HepG2 (cell line): ENCODE results near the gene FBXW12. TPM values are rescaled to one million over a fixed set of nuclear protein-coding genes. Genes with fewer than 3 reads are reported as not detected.
A peak's percentile ranks its signal among the peaks of the same experiment; 100 is the strongest.

Experiments
- ATAC-seq: fragments of 200-7000 bp; cut with Tn5 transposase; 3 replicates; pipeline ENCODE4 v1.9.1; 2020; ENCODE audit warnings: mild to moderate bottlenecking, moderate library complexity
- BruUV-seq: library from RNA; stranded (reverse); fragments of 400-500 nt; replicated peaks from 2 replicates; lab custom pipeline; 2021; lab: Mats Ljungman, UMichigan
- CTCF ChIA-PET: fragments of 300-600 bp; formaldehyde crosslinking; extraction: SDS; loops from one replicate; lab custom pipeline; 2021; ENCODE audit warnings: low total read pairs, inconsistent platforms, low intra/inter-chr PET ratio; lab: Yijun Ruan, JAX
- POLR2A ChIA-PET: fragments of 350-600 bp; sonication (Branson Sonifier 250); formaldehyde crosslinking; loops from one replicate; lab custom pipeline; 2020; ENCODE audit warnings: antibody characterized with exemption, inconsistent platforms; lab: Yijun Ruan, JAX
- DNase-seq: peaks from one replicate; pipeline ENCODE4 v3.0.0-alpha.2; 2015; ENCODE audit warnings: low spot score
- FAIRE-seq: peaks from 3 replicates; lab custom pipeline; 2011; peaks lifted over from hg19 to GRCh38; lab: Jason Lieb, UNC
- H2AFZ ChIP-seq: one replicate; pipeline ENCODE4 v1.6.1; 2011; ENCODE audit warnings: low read length, inconsistent platforms
- H3K27ac ChIP-seq: fragments of 300-600 bp; 3 replicates; pipeline ENCODE4 v1.8.0; 2011; ENCODE audit warnings: mixed run types, mild to moderate bottlenecking, mixed read lengths, low read length, inconsistent platforms; ENCODE audit not compliant: insufficient read depth; ENCODE audit errors: extremely low read length
- H3K27me3 ChIP-seq, 2 experiments: fragments of 200-600 bp in 1 of 2; 2 replicates in 1 of 2; 3 replicates in 1 of 2; pipeline versions ENCODE4 v1.6.0 to v1.8.0; 2011; ENCODE audit warnings: low read length in 2 of 2, mild to moderate bottlenecking in 2 of 2, moderate library complexity in 2 of 2, inconsistent platforms in 1 of 2; ENCODE audit not compliant: insufficient read depth in 2 of 2, control insufficient read depth in 1 of 2
- H3K36me3 ChIP-seq, 2 experiments: fragments of 200-600 bp in 1 of 2; replicated peaks in 1 of 2; 2 replicates in 1 of 2; 3 replicates in 1 of 2; pipeline versions ENCODE4 v1.5.1 to v1.8.0; 2011; ENCODE audit warnings: low read length in 2 of 2, inconsistent platforms in 1 of 2; ENCODE audit not compliant: insufficient read depth in 2 of 2, control insufficient read depth in 1 of 2
- H3K4me1 ChIP-seq: 2 replicates; pipeline ENCODE4 v1.5.1; 2012; ENCODE audit warnings: low read length, inconsistent platforms; ENCODE audit not compliant: insufficient read depth
- H3K4me2 ChIP-seq: 2 replicates; pipeline ENCODE4 v1.6.0; 2011; ENCODE audit warnings: low read depth, low read length, inconsistent platforms
- H3K4me3 ChIP-seq, 3 experiments: fragments of 200-600 bp in 1 of 3; sonication (generic), shearing (Covaris generic) in 1 of 3; replicated peaks in 1 of 3; 2 replicates each; pipeline ENCODE4 v1.5.1; 2011 to 2016; ENCODE audit warnings: low read length in 3 of 3, inconsistent platforms in 2 of 3, low read depth in 2 of 3, mild to moderate bottlenecking in 2 of 3, control low read depth in 1 of 3, mixed read lengths in 1 of 3; ENCODE audit not compliant: insufficient read depth in 1 of 3
- H3K79me2 ChIP-seq: one replicate; pipeline ENCODE4 v1.6.1; 2011; ENCODE audit warnings: low read length, inconsistent platforms; ENCODE audit not compliant: insufficient read depth
- H3K9ac ChIP-seq: 2 replicates; pipeline ENCODE4 v1.6.0; 2011; ENCODE audit warnings: mild to moderate bottlenecking, low read depth, low read length, inconsistent platforms; ENCODE audit not compliant: insufficient read depth
- H3K9me3 ChIP-seq: 2 replicates; pipeline ENCODE4 v1.5.1; 2012; ENCODE audit warnings: mild to moderate bottlenecking, low read length
- H4K20me1 ChIP-seq: 2 replicates; pipeline ENCODE4 v1.6.0; 2011; ENCODE audit warnings: inconsistent platforms, mild to moderate bottlenecking, low read length, moderate library complexity; ENCODE audit not compliant: insufficient read depth
- CTCF ChIP-seq: sonication (generic); formaldehyde crosslinking; IDR thresholded peaks from 2 replicates; pipeline ENCODE4 v1.5.0; 2020; ENCODE audit warnings: mild to moderate bottlenecking, missing genetic modification reagents, moderate library complexity
- NFYB ChIP-seq: sonication (generic); formaldehyde crosslinking; IDR thresholded peaks from 2 replicates; pipeline ENCODE4 v1.4.0; 2020; ENCODE audit warnings: missing genetic modification reagents
- POLR2A ChIP-seq, 2 experiments: IDR thresholded peaks; 2 replicates each; pipeline ENCODE4 v1.6.1; 2011; ENCODE audit warnings: low read depth in 2 of 2, low read length in 2 of 2, mild to moderate bottlenecking in 1 of 2, moderate library complexity in 1 of 2; ENCODE audit not compliant: insufficient read depth in 1 of 2
- POLR2G ChIP-seq: fragments of 200-400 bp; formaldehyde crosslinking; IDR thresholded peaks from 2 replicates; pipeline ENCODE4 v1.6.1; 2018; ENCODE audit warnings: mild to moderate bottlenecking, low read depth, low read length, moderate library complexity
- RBFOX2 ChIP-seq: fragments of 200-400 bp; formaldehyde crosslinking; IDR thresholded peaks from 2 replicates; pipeline ENCODE4 v1.6.1; 2017; ENCODE audit warnings: low read depth, mild to moderate bottlenecking, low read length
- ZKSCAN8 ChIP-seq: IDR thresholded peaks from 2 replicates; pipeline ENCODE4 v1.6.1; 2016; ENCODE audit warnings: borderline replicate concordance, missing genetic modification reagents, missing compliant biosample characterization
- WGBS: methylation state at CpG from one replicate; pipeline ENCODE4 v1.1.6; 2017; ENCODE audit warnings: low lambda C conversion rate; 5-methylcytosine and 5-hydroxymethylcytosine counted together
- in situ Hi-C: cut with HindIII; loops from 2 replicates; pipeline ENCODE4 v1.10.0; 2017; ENCODE audit warnings: low pct_unique_long_range_greater_than_20kb; ENCODE audit not compliant: extremely low pct_ligation_motif_present
- intact Hi-C: fragments of 100-400 bp; cut with micrococcal nuclease; formaldehyde crosslinking; loops from one replicate; pipeline ENCODE4 v1.10.0; 2022; ENCODE audit not compliant: unreplicated experiment
- polyA plus RNA-seq, 8 experiments: library from polyadenylated mRNA; depleted of rRNA in 3 of 8; stranded (reverse) in 7 of 8; unstranded in 1 of 8; fragments of >200 nt; fragmentation: Illumina TruSeq in 4 of 8; extraction: Trizol in 4 of 8; gene quantifications; 2 replicates each; pipeline versions ENCODE4 v1.2.1 to v1.2.3, GENCODE V29; 2011 to 2016; ENCODE audit warnings: low read depth in 4 of 8, missing spikeins in 1 of 8, mixed read lengths in 1 of 8; ENCODE audit not compliant: insufficient read depth in 1 of 8
- total RNA-seq, 5 experiments: library from RNA; depleted of rRNA; stranded (reverse); fragments of >200 nt; fragmentation: Illumina TruSeq; extraction: Trizol; gene quantifications; 2 replicates each; pipeline ENCODE4 v1.2.3, GENCODE V29; 2016; ENCODE audit warnings: low read depth in 1 of 5

The FBXW12 gene
- total and polyA plus RNA-seq, 2 of the 13 experiments (the other 11 are each of a cell fraction or from before 2014, with no cell fraction given) = not detected

- CTCF ChIA-PET = no interaction called here
Observed at GRCh38 chr3:48411606-48412374, 39.8 kb downstream of the FBXW12 start.

More at GRCh38 chr3:48411606-48412374, 39.8 kb downstream of the FBXW12 start:
- no peak overlapping the region for H3K4me3 ChIP-seq
- intact Hi-C loops = no loop called here
- DNase-seq (no peak), FAIRE-seq (no peak), ATAC-seq (no peak)
- H4K20me1 ChIP-seq = peaks cover 16% of the 10 kb centered on the region; the same call in 1 of the 2 replicates
- H3K36me3 ChIP-seq = peaks cover 80 to 100% of the 10 kb centered on the region in 2 experiments
- H3K79me2 ChIP-seq = no peaks in the 10 kb centered on the region
- H3K4me1 ChIP-seq = no peaks in the 10 kb centered on the region
- H2AFZ ChIP-seq = no peak overlapping the region
- no peak overlapping the region for H3K9ac ChIP-seq
- WGBS = 98% methylated on average over 8 of the region's 11 CpGs
- POLR2A ChIA-PET = interaction anchor here (1.4 kb wide), 1 partner anchor 24 kb away, joined by 4 read pairs; no protein-coding TSS in a partner anchor
- BruUV-seq = no TSS peak
- in situ Hi-C loops = no loop called here
- peak; percentile 17; the same call in 1 of the 2 replicates for TF ChIP-seq CTCF (CRISPR knock-in tag)
- TF ChIP-seq ZKSCAN8 (CRISPR knock-in tag) = no peak
- TF ChIP-seq POLR2A (IDR thresholded peaks at IDR 0.05; ENCODE audit: insufficient read depth in 1 of 2, low read depth in 2 of 2, low read length in 2 of 2) = 0 out of 4 replicates have a peak, but pooled peaks of 1 of the 2 experiments have one; percentile 4
- TF ChIP-seq NFYB (CRISPR knock-in tag) = no peak
- 0 out of 2 replicates have a peak, but pooled peaks have one; percentile 4 for TF ChIP-seq RBFOX2
- TF ChIP-seq POLR2G = no peak
- no peaks in the 10 kb centered on the region for H3K27me3 ChIP-seq
- H3K4me2 ChIP-seq = no peak overlapping the region
- H3K9me3 ChIP-seq = no peaks in the 10 kb centered on the region
- H3K27ac ChIP-seq = no peak overlapping the region
